Ascending aorta (tissue), 2 donors: Measurements from ENCODE around the gene AFF3. TPM values are rescaled to one million over a fixed set of nuclear protein-coding genes. Genes with fewer than 3 reads are reported as not detected.
A peak's percentile ranks its signal among the peaks of the same experiment; 100 is the strongest.

Experiments used
- DNase-seq, 2 donors: peaks; one replicate each; pipeline ENCODE4 v3.0.0-alpha.2; 2019; ENCODE audit warnings: low spot score in 2 of 2
- H3K27ac ChIP-seq, 2 donors: fragments of 200-600 bp; sonication (generic); one replicate each; pipeline ENCODE4 v1.5.1; 2016 to 2017; ENCODE audit warnings: mild to moderate bottlenecking in 1 of 2
- H3K27me3 ChIP-seq: fragments of 200-600 bp; sonication (generic); one replicate; pipeline ENCODE4 v1.5.1; 2017
- H3K36me3 ChIP-seq, 2 donors: fragments of 200-600 bp; sonication (generic); one replicate each; pipeline ENCODE4 v1.5.1; 2016
- H3K4me1 ChIP-seq, 2 donors: fragments of 200-600 bp; sonication (generic); one replicate each; pipeline ENCODE4 v1.5.1; 2016 to 2017; ENCODE audit warnings: mild to moderate bottlenecking in 1 of 2
- H3K4me3 ChIP-seq, 2 donors: fragments of 200-600 bp; sonication (generic); one replicate each; pipeline ENCODE4 v1.5.1; 2016 to 2017; ENCODE audit warnings: mild to moderate bottlenecking in 1 of 2
- H3K9me3 ChIP-seq, 2 donors: fragments of 200-600 bp; sonication (generic); one replicate each; pipeline ENCODE4 v1.5.1; 2016
- CTCF ChIP-seq, 3 experiments: fragments of 200-600 bp in 2 of 3; fragments of 450-650 bp in 1 of 3; sonication (generic) in 2 of 3; IDR thresholded peaks; one replicate each; pipeline ENCODE4 v1.5.1; 2016 to 2019; ENCODE audit warnings: antibody characterized with exemption in 3 of 3, mild to moderate bottlenecking in 1 of 3, moderate library complexity in 1 of 3
- intact Hi-C: fragments of 100-400 bp; cut with DNase I; formaldehyde crosslinking; loops from one replicate; pipeline ENCODE4 v1.15.1; 2023
- total RNA-seq: library from RNA; depleted of rRNA; stranded (reverse); fragments of >200 nt; gene quantifications from one replicate; pipeline ENCODE4 v1.1.0, GENCODE V29; 2016

Gene AFF3
- total RNA-seq, 1 donor from 2014 or later: 7.1 TPM

GRCh38 chr2:99818842-99819241 is 323.5 kb downstream of the AFF3 start:
- no peaks in the 10 kb centered on the region for H3K4me1 ChIP-seq
- H3K27me3 ChIP-seq: no peaks in the 10 kb centered on the region
- intact Hi-C loops: no loop called here
- DNase-seq: no peak
- peak in 1 of 3 experiments; percentile 10 for TF ChIP-seq CTCF (IDR thresholded peaks at IDR 0.05)
- H3K27ac ChIP-seq: no peak overlapping the region
- H3K4me3 ChIP-seq: no peak overlapping the region
- H3K36me3 ChIP-seq: no peaks in the 10 kb centered on the region
- no peaks in the 10 kb centered on the region for H3K9me3 ChIP-seq

- no peaks in the 10 kb centered on the region for H3K36me3 ChIP-seq
- H3K4me1 ChIP-seq: no peaks in the 10 kb centered on the region
- intact Hi-C loops: no loop called here
- no peaks in the 10 kb centered on the region for H3K27me3 ChIP-seq
- H3K27ac ChIP-seq: no peak overlapping the region
- no peak for TF ChIP-seq CTCF (IDR thresholded peaks at IDR 0.05)
- no peak for DNase-seq
- no peak overlapping the region for H3K4me3 ChIP-seq
- H3K9me3 ChIP-seq: no peaks in the 10 kb centered on the region
Observed at GRCh38 chr2:99816908-99817307, 325.5 kb downstream of the AFF3 start.

- TF ChIP-seq CTCF (IDR thresholded peaks at IDR 0.05): no peak
- intact Hi-C loops: no loop called here
- no peaks in the 10 kb centered on the region for H3K36me3 ChIP-seq
Observed at GRCh38 chr2:99812426-99812825, 330.0 kb downstream of the AFF3 start.

GRCh38 chr2:99811544-99811943 is 330.8 kb downstream of the AFF3 start:
- Histone ChIP-seq H3K4me1 (no peaks in the 10 kb centered on the region), H3K27me3 (no peaks in the 10 kb centered on the region), H3K36me3 (no peaks in the 10 kb centered on the region), H3K27ac (no peak overlapping the region), H3K4me3 (no peak overlapping the region), H3K9me3 (no peaks in the 10 kb centered on the region)
- no peak for TF ChIP-seq CTCF (IDR thresholded peaks at IDR 0.05)
- DNase-seq: no peak
- intact Hi-C loops: no loop called here

More at GRCh38 chr2:99812426-99812825, 330.0 kb downstream of the AFF3 start:
- H3K4me1 ChIP-seq: no peaks in the 10 kb centered on the region
- DNase-seq: no peak
- no peak overlapping the region for H3K27ac ChIP-seq
- no peaks in the 10 kb centered on the region for H3K27me3 ChIP-seq
- no peak overlapping the region for H3K4me3 ChIP-seq
- H3K9me3 ChIP-seq: no peaks in the 10 kb centered on the region

- TF ChIP-seq CTCF (IDR thresholded peaks at IDR 0.05): no peak
- no peak for DNase-seq
- Histone ChIP-seq H3K36me3 (no peaks in the 10 kb centered on the region), H3K27me3 (no peaks in the 10 kb centered on the region), H3K9me3 (no peaks in the 10 kb centered on the region), H3K4me1 (no peaks in the 10 kb centered on the region), H3K4me3 (no peak overlapping the region), H3K27ac (no peak overlapping the region)
- intact Hi-C loops: no loop called here
Observed at GRCh38 chr2:99810225-99810624, 332.2 kb downstream of the AFF3 start.

GRCh38 chr2:99809259-99809900 is 333.0 kb downstream of the AFF3 start:
- intact Hi-C loops: no loop called here

More at GRCh38 chr2:99809259-99809900, 333.0 kb downstream of the AFF3 start:
- no peaks in the 10 kb centered on the region for H3K4me1 ChIP-seq
- no peaks in the 10 kb centered on the region for H3K9me3 ChIP-seq
- no peak overlapping the region for H3K4me3 ChIP-seq
- H3K36me3 ChIP-seq: no peaks in the 10 kb centered on the region
- TF ChIP-seq CTCF (IDR thresholded peaks at IDR 0.05): no peak
- no peak overlapping the region for H3K27ac ChIP-seq
- no peaks in the 10 kb centered on the region for H3K27me3 ChIP-seq
- no peak for DNase-seq
